Left ventricle myocardium inferior (tissue), 1 donor: ENCODE results near the gene USP10. TPM values are rescaled to one million over a fixed set of nuclear protein-coding genes. Genes with fewer than 3 reads are reported as not detected.
A peak's percentile ranks its signal among the peaks of the same experiment; 100 is the strongest.

Source experiments
- DNase-seq: peaks from one replicate; pipeline ENCODE4 v3.0.0-alpha.2; 2020
- H3K27ac ChIP-seq: fragments of 200-600 bp; replicated peaks from 2 replicates; pipeline ENCODE4 v1.8.0; 2021
- H3K27me3 ChIP-seq: fragments of 200-600 bp; 2 replicates; pipeline ENCODE4 v1.8.0; 2021; ENCODE audit warnings: low read depth
- H3K36me3 ChIP-seq: fragments of 200-600 bp; 2 replicates; pipeline ENCODE4 v1.8.0; 2021
- H3K4me1 ChIP-seq: fragments of 200-600 bp; 2 replicates; pipeline ENCODE4 v1.8.0; 2021
- H3K4me3 ChIP-seq: fragments of 200-600 bp; 2 replicates; pipeline ENCODE4 v1.8.0; 2021; ENCODE audit warnings: mild to moderate bottlenecking, moderate library complexity
- H3K9me3 ChIP-seq: fragments of 200-600 bp; replicated peaks from 2 replicates; pipeline ENCODE4 v1.8.0; 2021
- intact Hi-C: fragments of 100-400 bp; cut with micrococcal nuclease; formaldehyde crosslinking; loops from one replicate; pipeline ENCODE4 v1.11.0; 2022
- long read RNA-seq: library from polyadenylated mRNA; unstranded; transcript quantifications from one replicate; pipeline ENCODE4 v2.0.0, GENCODE V29; 2021
- total RNA-seq: library from RNA; stranded (reverse); fragmentation: NEBNext Ultra II Directional; extraction: Animal tissue kit (Norgen Biotek cat#: 25700); gene quantifications from one replicate; pipeline ENCODE4 v1.2.1, GENCODE V29; 2021
- TF ChIP-seq, protein P1 (sequence below): fragments of 200-600 bp; IDR thresholded peaks from 2 replicates; pipeline ENCODE4 v1.8.0; 2021; ENCODE audit warnings: antibody characterized with exemption, mild to moderate bottlenecking, borderline replicate concordance
- donor health status: DM: no; HTN: yes; CAD: no; lungs with severe emphysema.

The USP10 gene, protein sequence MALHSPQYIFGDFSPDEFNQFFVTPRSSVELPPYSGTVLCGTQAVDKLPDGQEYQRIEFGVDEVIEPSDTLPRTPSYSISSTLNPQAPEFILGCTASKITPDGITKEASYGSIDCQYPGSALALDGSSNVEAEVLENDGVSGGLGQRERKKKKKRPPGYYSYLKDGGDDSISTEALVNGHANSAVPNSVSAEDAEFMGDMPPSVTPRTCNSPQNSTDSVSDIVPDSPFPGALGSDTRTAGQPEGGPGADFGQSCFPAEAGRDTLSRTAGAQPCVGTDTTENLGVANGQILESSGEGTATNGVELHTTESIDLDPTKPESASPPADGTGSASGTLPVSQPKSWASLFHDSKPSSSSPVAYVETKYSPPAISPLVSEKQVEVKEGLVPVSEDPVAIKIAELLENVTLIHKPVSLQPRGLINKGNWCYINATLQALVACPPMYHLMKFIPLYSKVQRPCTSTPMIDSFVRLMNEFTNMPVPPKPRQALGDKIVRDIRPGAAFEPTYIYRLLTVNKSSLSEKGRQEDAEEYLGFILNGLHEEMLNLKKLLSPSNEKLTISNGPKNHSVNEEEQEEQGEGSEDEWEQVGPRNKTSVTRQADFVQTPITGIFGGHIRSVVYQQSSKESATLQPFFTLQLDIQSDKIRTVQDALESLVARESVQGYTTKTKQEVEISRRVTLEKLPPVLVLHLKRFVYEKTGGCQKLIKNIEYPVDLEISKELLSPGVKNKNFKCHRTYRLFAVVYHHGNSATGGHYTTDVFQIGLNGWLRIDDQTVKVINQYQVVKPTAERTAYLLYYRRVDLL
- total RNA-seq, result 66.7 TPM
- long read RNA-seq, transcript USP10-201 (14 exons, 3,009 nt), result major isoform, 86 of 135 reads
- long read RNA-seq, partial matches to known transcripts, result 36 of 135 reads
- long read RNA-seq, other reads (novel, unspliced or antisense), result 13 of 135 reads

DNA sequence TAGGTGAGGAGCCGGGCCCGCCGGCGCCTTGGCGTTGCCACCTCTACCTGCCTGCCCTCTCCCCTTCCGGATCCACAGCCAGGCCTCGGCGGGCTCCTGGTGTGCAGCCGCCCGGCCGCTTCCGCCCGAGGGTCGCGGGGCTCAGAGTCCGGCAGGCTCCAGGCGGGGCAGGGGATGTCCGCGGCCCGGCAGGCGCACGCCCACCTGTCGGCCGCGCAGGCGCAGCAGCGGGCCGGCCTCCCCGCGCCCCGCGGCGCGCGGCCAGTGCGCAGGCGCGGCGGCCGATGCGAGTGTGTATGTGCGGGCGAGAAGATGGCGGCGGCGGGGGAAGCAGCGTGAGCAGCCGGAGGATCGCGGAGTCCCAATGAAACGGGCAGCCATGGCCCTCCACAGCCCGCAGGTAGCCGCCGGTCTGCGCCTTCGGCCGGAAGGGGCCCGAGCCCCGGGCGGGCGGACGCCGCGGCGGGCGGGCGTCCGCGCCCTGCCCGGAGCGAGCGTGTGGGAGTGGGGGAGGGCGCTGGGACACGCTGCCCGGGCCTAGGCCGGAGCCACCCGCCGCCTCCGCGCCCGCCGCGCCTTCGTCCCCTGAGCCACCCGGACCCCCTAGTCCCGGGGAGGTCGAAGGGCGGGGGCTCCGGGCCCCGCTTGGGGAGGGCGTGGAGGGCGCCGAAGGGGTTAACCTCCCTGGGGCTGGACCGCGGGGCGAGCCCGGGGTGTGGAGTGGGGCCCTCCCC is at the start of gene USP10:
TSS of gene USP10 (plus strand) at position 289 of the 734 bp plus-strand sequence. CDS start at position 380, 91 bp downstream.
- Histone ChIP-seq H3K4me1 (peaks cover 56% of the 10 kb centered on the region), H3K4me3 (peak within 1 kb of the TSS; percentile 100), H3K9me3 (no peaks in the 10 kb centered on the region), H3K36me3 (no peaks in the 10 kb centered on the region), H3K27ac (peak within 1 kb of the TSS; percentile 90), H3K27me3 (no peaks in the 10 kb centered on the region)
- intact Hi-C loops, result no loop called here
- peak; percentile 79 for DNase-seq
- TF ChIP-seq, protein P1, sequence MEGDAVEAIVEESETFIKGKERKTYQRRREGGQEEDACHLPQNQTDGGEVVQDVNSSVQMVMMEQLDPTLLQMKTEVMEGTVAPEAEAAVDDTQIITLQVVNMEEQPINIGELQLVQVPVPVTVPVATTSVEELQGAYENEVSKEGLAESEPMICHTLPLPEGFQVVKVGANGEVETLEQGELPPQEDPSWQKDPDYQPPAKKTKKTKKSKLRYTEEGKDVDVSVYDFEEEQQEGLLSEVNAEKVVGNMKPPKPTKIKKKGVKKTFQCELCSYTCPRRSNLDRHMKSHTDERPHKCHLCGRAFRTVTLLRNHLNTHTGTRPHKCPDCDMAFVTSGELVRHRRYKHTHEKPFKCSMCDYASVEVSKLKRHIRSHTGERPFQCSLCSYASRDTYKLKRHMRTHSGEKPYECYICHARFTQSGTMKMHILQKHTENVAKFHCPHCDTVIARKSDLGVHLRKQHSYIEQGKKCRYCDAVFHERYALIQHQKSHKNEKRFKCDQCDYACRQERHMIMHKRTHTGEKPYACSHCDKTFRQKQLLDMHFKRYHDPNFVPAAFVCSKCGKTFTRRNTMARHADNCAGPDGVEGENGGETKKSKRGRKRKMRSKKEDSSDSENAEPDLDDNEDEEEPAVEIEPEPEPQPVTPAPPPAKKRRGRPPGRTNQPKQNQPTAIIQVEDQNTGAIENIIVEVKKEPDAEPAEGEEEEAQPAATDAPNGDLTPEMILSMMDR, result no peak

DNA sequence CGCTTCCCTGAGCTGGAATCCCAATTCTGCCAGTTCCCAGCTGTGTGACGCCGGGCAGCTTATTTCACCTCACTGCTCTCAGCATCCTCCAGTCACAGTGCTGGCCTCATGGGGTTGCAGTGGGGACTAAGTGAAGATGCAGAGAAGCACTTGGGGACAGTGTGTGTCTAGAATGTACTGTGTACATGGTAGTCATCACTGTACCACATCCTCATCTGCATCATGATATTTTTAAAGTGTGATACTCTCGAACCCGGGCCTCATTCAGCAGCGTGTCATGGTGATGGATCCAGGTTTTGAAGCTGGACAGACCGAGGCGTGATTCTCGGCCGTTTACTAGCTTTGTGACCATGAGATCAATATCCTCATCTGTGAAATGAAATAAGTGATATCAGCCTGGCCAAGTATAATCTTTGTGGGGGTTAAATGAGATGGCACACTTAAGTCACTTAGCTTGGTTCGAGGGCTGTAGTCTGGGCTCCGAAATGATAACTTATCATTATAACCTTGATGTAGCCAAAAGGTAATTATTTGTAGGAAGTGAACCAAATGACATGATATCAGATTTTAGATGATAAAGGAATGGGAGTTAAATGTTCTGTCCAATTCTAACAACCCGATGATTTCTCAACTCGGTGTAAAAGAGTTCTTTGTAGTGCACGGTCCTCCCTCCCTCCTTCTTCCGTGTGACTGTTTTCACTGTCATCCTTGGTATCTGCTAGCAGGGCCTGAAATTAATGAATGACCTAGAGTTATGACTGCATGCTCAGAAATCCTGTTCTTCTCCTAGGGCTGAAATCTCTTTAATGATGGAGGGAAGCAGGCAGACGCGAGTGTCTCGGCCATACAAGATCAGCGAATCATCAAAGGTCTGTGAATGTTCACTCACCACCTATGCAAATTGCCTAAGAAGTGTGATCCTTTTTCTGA is 49.5 kb upstream of the USP10 start:
- TF ChIP-seq, protein P1, result no peak
- Histone ChIP-seq H3K9me3 (no peaks in the 10 kb centered on the region), H3K4me3 (peak overlapping the region; percentile 88), H3K27ac (peak overlapping the region; percentile 96), H3K4me1 (peaks cover 49% of the 10 kb centered on the region), H3K36me3 (peaks cover 45% of the 10 kb centered on the region), H3K27me3 (no peaks in the 10 kb centered on the region)
- intact Hi-C loops, result no loop called here
- no peak for DNase-seq

DNA sequence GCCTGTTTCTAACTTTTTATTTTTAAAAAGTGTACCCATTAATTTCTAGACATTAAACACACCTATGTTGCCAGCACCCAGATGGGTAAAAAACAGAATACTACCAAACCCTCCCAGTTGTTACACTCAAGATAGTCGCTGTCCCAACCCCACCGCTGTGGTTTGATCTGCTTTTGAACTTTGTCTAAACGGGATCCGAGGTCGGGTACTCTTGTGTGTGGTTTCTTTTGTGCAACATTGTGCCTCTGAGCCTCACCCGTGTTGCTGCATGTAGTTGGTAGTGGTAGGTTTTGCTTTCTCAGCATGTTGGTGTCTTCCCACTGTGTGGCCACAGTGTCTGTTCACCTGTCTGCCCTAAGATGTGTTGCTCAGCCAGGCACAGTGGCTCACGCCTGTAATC is 47.2 kb upstream of the USP10 start:
- Histone ChIP-seq H3K27me3 (no peaks in the 10 kb centered on the region), H3K9me3 (no peaks in the 10 kb centered on the region), H3K4me1 (peaks cover 45% of the 10 kb centered on the region), H3K36me3 (peaks cover 65% of the 10 kb centered on the region), H3K27ac (no peak overlapping the region), H3K4me3 (no peak overlapping the region)
- TF ChIP-seq, protein P1, result no peak
- intact Hi-C loops, result no loop called here
- no peak for DNase-seq

DNA sequence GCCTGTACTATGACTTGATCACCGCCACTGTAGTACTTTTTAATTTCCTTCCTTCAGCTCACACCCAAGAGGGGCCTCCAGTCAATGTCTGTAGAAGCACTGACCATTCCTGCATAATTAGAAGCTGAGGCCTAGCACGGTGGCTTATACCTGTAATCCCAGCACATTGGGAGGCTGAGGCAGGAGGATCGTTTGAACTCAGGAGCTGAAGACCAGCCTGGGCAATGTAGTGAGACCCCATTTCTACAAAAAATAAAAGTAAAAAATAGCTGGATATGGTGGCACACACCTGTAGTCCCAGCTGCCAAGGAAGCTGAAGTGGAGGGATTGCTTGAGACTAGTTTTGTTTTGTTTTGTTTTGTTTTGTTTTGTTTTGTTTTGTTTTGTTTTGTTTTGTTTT is 45.6 kb upstream of the USP10 start:
- TF ChIP-seq, protein P1, result no peak
- intact Hi-C loops, result no loop called here
- Histone ChIP-seq H3K27ac (no peak overlapping the region), H3K9me3 (no peaks in the 10 kb centered on the region), H3K27me3 (no peaks in the 10 kb centered on the region), H3K4me3 (no peak overlapping the region), H3K36me3 (peaks cover 82% of the 10 kb centered on the region), H3K4me1 (peaks cover 43% of the 10 kb centered on the region)
- no peak for DNase-seq
